ENCODE measurements around the gene FRAS1.

The FRAS1 gene

DNA sequence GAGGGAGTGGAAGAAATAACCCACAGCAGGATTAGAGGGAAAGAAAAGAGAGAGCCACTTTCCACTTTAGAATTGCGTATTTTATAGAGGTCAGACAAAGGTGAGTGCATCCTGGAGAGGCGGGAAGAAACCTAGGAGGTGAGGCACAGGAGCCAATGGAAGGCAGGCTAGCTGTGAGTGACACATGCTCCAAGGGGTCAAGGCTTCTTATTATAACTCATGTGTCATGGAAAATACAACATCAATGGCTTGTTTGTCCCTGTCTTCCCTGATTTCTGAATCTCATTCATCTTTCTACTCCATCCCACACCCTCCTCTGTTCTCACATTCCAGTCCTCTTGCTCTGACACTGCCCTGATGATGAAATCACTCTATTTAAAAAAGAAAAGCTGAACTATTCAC, 508.8 kb downstream of the FRAS1 start:
- Histone ChIP-seq H3K4me1 (ENCODE audit: control extremely low read depth in 1 of 4, control insufficient read depth in 4 of 4, insufficient read depth in 4 of 4, low read length in 3 of 4) (no peaks in the 10 kb centered on the region), H3K27ac (ENCODE audit: insufficient read depth in 1 of 2, low read depth in 1 of 2, low read length in 2 of 2, poor library complexity in 1 of 2, severe bottlenecking in 2 of 2) (no peak overlapping the region)
- CTCF ChIA-PET = no interaction called here

DNA sequence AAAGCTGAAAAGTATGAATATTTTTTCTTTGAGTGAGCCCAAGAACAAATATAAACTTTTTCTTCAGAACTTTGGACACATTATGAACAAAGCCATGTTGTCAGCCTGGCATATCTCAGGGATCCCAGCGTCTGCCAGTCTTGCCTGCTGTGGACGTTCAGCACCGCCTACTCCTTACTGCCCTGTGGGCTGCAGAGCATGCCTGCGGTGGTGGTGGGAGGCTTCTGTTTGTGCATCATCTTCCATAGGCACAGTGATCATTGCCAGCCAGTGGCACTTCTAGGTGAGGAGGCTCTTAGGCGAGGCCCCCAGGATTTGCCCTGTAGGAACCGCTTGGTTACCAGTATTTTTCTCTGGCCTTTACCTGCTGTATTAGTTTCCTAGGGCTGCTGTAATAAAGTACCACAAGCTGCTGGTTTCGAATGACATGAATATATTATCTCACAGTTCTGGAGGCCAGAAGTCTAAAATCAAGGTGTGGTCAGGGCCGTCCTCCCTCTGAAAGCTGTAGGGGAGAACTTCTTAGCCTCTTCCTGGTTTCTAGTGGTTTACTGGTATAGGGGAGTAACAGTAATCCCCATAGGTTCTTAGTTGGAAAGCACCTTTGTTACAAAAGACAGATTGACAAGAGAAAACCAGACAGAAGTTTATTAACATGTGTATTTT, 509.8 kb downstream of the FRAS1 start:
- CTCF ChIA-PET = no interaction called here
- H3K9me3 ChIP-seq (ENCODE audit: control extremely low read depth in 1 of 5, control insufficient read depth in 4 of 5, insufficient read depth in 2 of 5, low read depth in 1 of 5, low read length in 4 of 5) = no peaks in the 10 kb centered on the region
- no peaks in the 10 kb centered on the region for H3K36me3 ChIP-seq (ENCODE audit: control insufficient read depth in 4 of 4, insufficient read depth in 4 of 4, low read length in 3 of 4)
- no peak for DNase-seq
- H3K4me3 ChIP-seq (ENCODE audit: control insufficient read depth in 1 of 7, extremely low read depth in 1 of 7, insufficient read depth in 4 of 7, low read depth in 2 of 7, low read length in 6 of 7) = no peak overlapping the region
- POLR2A ChIA-PET = no interaction called here
- WGBS (ENCODE audit: insufficient coverage) = 98% methylated on average over 7 of the region's 8 CpGs
- H3K27ac ChIP-seq (ENCODE audit: insufficient read depth in 1 of 2, low read depth in 1 of 2, low read length in 2 of 2, poor library complexity in 1 of 2, severe bottlenecking in 2 of 2) = no peak overlapping the region
- no peaks in the 10 kb centered on the region for H3K4me1 ChIP-seq (ENCODE audit: control extremely low read depth in 1 of 4, control insufficient read depth in 4 of 4, insufficient read depth in 4 of 4, low read length in 3 of 4)
- no peaks in the 10 kb centered on the region for H3K27me3 ChIP-seq (replicated peaks in 2 of 5; ENCODE audit: control insufficient read depth in 4 of 5, insufficient read depth in 5 of 5, low read length in 4 of 5)

More for the DNA sequence above, 508.8 kb downstream of the FRAS1 start:
- POLR2A ChIA-PET = no interaction called here
- H3K9me3 ChIP-seq (ENCODE audit: control extremely low read depth in 1 of 5, control insufficient read depth in 4 of 5, insufficient read depth in 2 of 5, low read depth in 1 of 5, low read length in 4 of 5) = no peaks in the 10 kb centered on the region
- no peak for DNase-seq
- H3K4me3 ChIP-seq (ENCODE audit: control insufficient read depth in 1 of 7, extremely low read depth in 1 of 7, insufficient read depth in 4 of 7, low read depth in 2 of 7, low read length in 6 of 7) = no peak overlapping the region
- no peaks in the 10 kb centered on the region for H3K27me3 ChIP-seq (replicated peaks in 2 of 5; ENCODE audit: control insufficient read depth in 4 of 5, insufficient read depth in 5 of 5, low read length in 4 of 5)
- H3K36me3 ChIP-seq (ENCODE audit: control insufficient read depth in 4 of 4, insufficient read depth in 4 of 4, low read length in 3 of 4) = no peaks in the 10 kb centered on the region
- WGBS (ENCODE audit: insufficient coverage) = 100% methylated on average over 1 of the region's 2 CpGs

DNA sequence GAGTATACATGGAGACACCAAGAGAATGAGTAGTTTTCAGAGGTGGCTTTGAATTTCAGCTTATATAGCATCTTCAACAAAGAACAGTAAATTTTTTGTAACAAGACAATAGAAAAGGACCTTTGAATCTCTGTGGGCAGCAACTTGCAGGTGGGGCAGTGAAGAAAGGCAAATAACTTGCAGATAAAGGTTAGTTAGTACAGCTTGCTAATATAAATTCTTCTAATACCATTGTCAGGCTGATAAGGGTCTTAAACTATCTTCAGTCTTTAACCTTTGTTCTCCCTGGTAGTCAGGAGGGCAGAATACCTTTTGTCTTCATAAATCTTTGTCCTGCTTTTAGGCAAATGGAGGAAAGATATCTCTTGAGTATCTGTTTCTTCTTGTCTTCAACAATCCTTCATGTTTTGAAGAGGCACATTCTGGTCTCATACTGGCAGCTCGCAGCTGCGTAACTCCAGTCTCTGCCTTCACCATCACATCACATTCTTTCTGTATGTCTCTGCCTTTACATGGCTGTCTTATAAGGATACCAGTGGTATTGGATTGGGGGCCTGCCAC, 510.5 kb downstream of the FRAS1 start:
- no peaks in the 10 kb centered on the region for H3K36me3 ChIP-seq (ENCODE audit: control insufficient read depth in 4 of 4, insufficient read depth in 4 of 4, low read length in 3 of 4)
- POLR2A ChIA-PET = no interaction called here
- CTCF ChIA-PET = no interaction called here
- H3K4me3 ChIP-seq (ENCODE audit: control insufficient read depth in 1 of 7, extremely low read depth in 1 of 7, insufficient read depth in 4 of 7, low read depth in 2 of 7, low read length in 6 of 7) = no peak overlapping the region
- no peak overlapping the region for H3K27ac ChIP-seq (ENCODE audit: insufficient read depth in 1 of 2, low read depth in 1 of 2, low read length in 2 of 2, poor library complexity in 1 of 2, severe bottlenecking in 2 of 2)
- 100% methylated on average over 1 of the region's 2 CpGs for WGBS (ENCODE audit: insufficient coverage)
- no peaks in the 10 kb centered on the region for H3K27me3 ChIP-seq (replicated peaks in 2 of 5; ENCODE audit: control insufficient read depth in 4 of 5, insufficient read depth in 5 of 5, low read length in 4 of 5)
- H3K4me1 ChIP-seq (ENCODE audit: control extremely low read depth in 1 of 4, control insufficient read depth in 4 of 4, insufficient read depth in 4 of 4, low read length in 3 of 4) = no peaks in the 10 kb centered on the region
- DNase-seq = no peak
- no peaks in the 10 kb centered on the region for H3K9me3 ChIP-seq (ENCODE audit: control extremely low read depth in 1 of 5, control insufficient read depth in 4 of 5, insufficient read depth in 2 of 5, low read depth in 1 of 5, low read length in 4 of 5)

DNA sequence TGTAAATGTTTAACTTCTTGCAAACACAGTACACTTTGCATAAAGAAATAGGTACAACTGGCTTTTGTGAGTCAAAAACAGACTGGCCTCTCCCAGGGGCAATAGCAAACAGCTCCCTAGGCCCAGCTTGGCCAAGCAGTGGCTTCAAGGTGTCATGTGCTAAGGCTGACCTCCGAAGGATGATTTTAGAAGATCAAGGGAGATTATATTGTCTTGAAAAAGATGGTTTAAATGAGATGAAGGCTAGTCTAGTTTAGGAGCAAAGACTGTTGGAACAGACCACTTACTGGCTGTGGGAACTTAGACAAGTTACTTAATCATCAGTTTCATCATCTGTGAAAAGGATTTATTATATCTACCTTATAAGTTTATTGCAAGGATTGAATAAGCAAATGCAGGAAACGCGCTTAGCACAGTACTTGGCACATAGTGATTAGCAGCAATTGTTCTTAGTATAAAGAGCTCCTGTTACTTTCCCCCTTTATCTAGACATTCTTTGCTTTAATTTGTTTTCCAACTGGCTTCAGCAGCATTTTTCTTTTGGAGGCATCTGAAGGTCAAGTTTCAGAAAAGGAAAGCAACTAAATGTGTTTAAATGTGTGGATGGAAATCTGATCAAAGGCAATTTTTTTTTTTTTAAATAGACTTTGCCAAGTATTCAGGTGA, 511.6 kb downstream of the FRAS1 start:
- ChIA-PET CTCF (no interaction called here), POLR2A (no interaction called here)

DNA sequence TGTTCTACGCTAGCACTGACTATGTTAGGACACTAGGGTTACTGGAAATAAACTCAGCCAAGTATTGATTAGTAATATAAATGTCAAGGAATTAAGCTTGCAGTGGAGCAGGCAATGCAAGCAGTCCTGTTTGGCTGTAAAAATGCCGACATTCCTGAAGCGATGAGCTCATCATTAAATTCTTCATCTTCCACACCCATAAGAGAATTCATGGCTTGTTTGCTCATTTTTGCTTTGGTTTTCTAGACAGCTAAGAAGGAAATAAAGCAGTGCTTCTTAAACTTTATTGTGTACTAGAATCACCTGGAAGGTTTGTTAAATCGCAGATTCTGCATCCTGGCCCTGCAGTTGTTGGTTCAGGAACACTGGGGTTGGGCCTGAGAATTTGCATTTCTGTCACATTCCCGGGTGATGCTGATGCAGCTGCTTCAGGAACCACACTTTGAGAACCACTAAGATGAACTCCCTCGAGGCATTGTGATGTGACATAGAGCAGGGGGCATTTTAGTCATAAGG, 512.2 kb downstream of the FRAS1 start:
- POLR2A ChIA-PET = interaction anchor here (0.6 kb wide), 1 partner anchor 114 kb away, joined by 3 read pairs; no protein-coding TSS in a partner anchor
- H3K27ac ChIP-seq (ENCODE audit: insufficient read depth in 1 of 2, low read depth in 1 of 2, low read length in 2 of 2, poor library complexity in 1 of 2, severe bottlenecking in 2 of 2) = no peak overlapping the region
- CTCF ChIA-PET = no interaction called here

More for the DNA sequence above, 511.6 kb downstream of the FRAS1 start:
- no peak overlapping the region for H3K27ac ChIP-seq (ENCODE audit: insufficient read depth in 1 of 2, low read depth in 1 of 2, low read length in 2 of 2, poor library complexity in 1 of 2, severe bottlenecking in 2 of 2)
- WGBS (ENCODE audit: insufficient coverage) = 100% methylated on average over 1 of the region's 3 CpGs
- no peak overlapping the region for H3K4me3 ChIP-seq (ENCODE audit: control insufficient read depth in 1 of 7, extremely low read depth in 1 of 7, insufficient read depth in 4 of 7, low read depth in 2 of 7, low read length in 6 of 7)
- DNase-seq = no peak
- H3K4me1 ChIP-seq (ENCODE audit: control extremely low read depth in 1 of 4, control insufficient read depth in 4 of 4, insufficient read depth in 4 of 4, low read length in 3 of 4) = no peaks in the 10 kb centered on the region
- H3K9me3 ChIP-seq (ENCODE audit: control extremely low read depth in 1 of 5, control insufficient read depth in 4 of 5, insufficient read depth in 2 of 5, low read depth in 1 of 5, low read length in 4 of 5) = no peaks in the 10 kb centered on the region
- H3K27me3 ChIP-seq (replicated peaks in 2 of 5; ENCODE audit: control insufficient read depth in 4 of 5, insufficient read depth in 5 of 5, low read length in 4 of 5) = no peaks in the 10 kb centered on the region
- H3K36me3 ChIP-seq (ENCODE audit: control insufficient read depth in 4 of 4, insufficient read depth in 4 of 4, low read length in 3 of 4) = no peaks in the 10 kb centered on the region

DNA sequence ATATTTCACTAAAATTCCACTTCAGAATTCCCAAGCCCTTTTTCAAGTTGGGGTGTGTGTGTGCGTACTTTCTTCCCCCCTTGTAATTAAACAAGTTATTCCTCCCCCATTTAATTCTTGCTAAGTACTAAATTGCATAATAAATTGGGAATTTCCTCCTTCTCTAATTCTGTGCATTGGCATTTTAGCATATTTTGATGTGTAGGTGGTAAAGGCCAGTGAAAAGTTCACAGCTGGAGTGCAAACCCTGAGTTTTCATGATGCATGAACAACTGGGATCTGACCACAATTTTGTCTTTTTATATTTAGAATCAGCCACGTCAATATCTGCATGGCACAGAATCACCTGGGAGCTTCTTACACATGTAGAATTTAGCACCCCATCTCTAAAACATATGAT, 513.0 kb downstream of the FRAS1 start:
- Histone ChIP-seq H3K9me3 (ENCODE audit: control extremely low read depth in 1 of 5, control insufficient read depth in 4 of 5, insufficient read depth in 2 of 5, low read depth in 1 of 5, low read length in 4 of 5) (peaks cover 0 to 2% (median 0%) of the 10 kb centered on the region in 5 experiments), H3K4me1 (ENCODE audit: control extremely low read depth in 1 of 4, control insufficient read depth in 4 of 4, insufficient read depth in 4 of 4, low read length in 3 of 4) (no peaks in the 10 kb centered on the region), H3K36me3 (ENCODE audit: control insufficient read depth in 4 of 4, insufficient read depth in 4 of 4, low read length in 3 of 4) (no peaks in the 10 kb centered on the region), H3K4me3 (ENCODE audit: control insufficient read depth in 1 of 7, extremely low read depth in 1 of 7, insufficient read depth in 4 of 7, low read depth in 2 of 7, low read length in 6 of 7) (no peak overlapping the region), H3K27ac (ENCODE audit: insufficient read depth in 1 of 2, low read depth in 1 of 2, low read length in 2 of 2, poor library complexity in 1 of 2, severe bottlenecking in 2 of 2) (no peak overlapping the region), H3K27me3 (replicated peaks in 2 of 5; ENCODE audit: control insufficient read depth in 4 of 5, insufficient read depth in 5 of 5, low read length in 4 of 5) (no peaks in the 10 kb centered on the region)
- 80% methylated on average over 1 of the region's 2 CpGs for WGBS (ENCODE audit: insufficient coverage)
- CTCF ChIA-PET = no interaction called here
- no peak for DNase-seq
- POLR2A ChIA-PET = no interaction called here

More for the DNA sequence above, 512.2 kb downstream of the FRAS1 start:
- no peaks in the 10 kb centered on the region for H3K9me3 ChIP-seq (ENCODE audit: control extremely low read depth in 1 of 5, control insufficient read depth in 4 of 5, insufficient read depth in 2 of 5, low read depth in 1 of 5, low read length in 4 of 5)
- H3K36me3 ChIP-seq (ENCODE audit: control insufficient read depth in 4 of 4, insufficient read depth in 4 of 4, low read length in 3 of 4) = no peaks in the 10 kb centered on the region
- DNase-seq = no peak
- 85% methylated on average over 3 of the region's 6 CpGs for WGBS (ENCODE audit: insufficient coverage)
- no peaks in the 10 kb centered on the region for H3K27me3 ChIP-seq (replicated peaks in 2 of 5; ENCODE audit: control insufficient read depth in 4 of 5, insufficient read depth in 5 of 5, low read length in 4 of 5)
- H3K4me1 ChIP-seq (ENCODE audit: control extremely low read depth in 1 of 4, control insufficient read depth in 4 of 4, insufficient read depth in 4 of 4, low read length in 3 of 4) = no peaks in the 10 kb centered on the region
- H3K4me3 ChIP-seq (ENCODE audit: control insufficient read depth in 1 of 7, extremely low read depth in 1 of 7, insufficient read depth in 4 of 7, low read depth in 2 of 7, low read length in 6 of 7) = no peak overlapping the region

DNA sequence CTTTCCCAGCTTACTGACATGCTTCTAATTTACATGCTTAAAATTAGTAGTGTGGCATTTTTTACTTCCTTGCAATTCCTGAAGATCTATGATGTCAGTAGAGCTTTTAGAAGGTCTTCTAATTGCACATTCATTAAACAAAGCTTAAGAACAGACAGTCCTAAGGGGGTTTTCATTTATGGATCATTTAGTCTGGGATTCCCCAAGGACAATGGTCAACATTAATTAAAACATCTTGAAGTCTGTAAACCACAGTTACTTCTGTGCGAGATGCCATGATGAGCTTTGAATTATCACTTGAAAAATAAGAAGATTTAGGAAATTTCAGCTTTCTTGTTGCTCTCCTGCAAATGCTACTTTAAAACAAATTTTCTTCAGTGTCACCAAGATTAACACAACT, 514.7 kb downstream of the FRAS1 start:
- Histone ChIP-seq H3K27ac (ENCODE audit: insufficient read depth in 1 of 2, low read depth in 1 of 2, low read length in 2 of 2, poor library complexity in 1 of 2, severe bottlenecking in 2 of 2) (no peak overlapping the region), H3K36me3 (ENCODE audit: control insufficient read depth in 4 of 4, insufficient read depth in 4 of 4, low read length in 3 of 4) (no peaks in the 10 kb centered on the region), H3K4me1 (ENCODE audit: control extremely low read depth in 1 of 4, control insufficient read depth in 4 of 4, insufficient read depth in 4 of 4, low read length in 3 of 4) (no peaks in the 10 kb centered on the region), H3K27me3 (replicated peaks in 2 of 5; ENCODE audit: control insufficient read depth in 4 of 5, insufficient read depth in 5 of 5, low read length in 4 of 5) (no peaks in the 10 kb centered on the region), H3K9me3 (ENCODE audit: control extremely low read depth in 1 of 5, control insufficient read depth in 4 of 5, insufficient read depth in 2 of 5, low read depth in 1 of 5, low read length in 4 of 5) (peaks cover 0 to 2% (median 0%) of the 10 kb centered on the region in 5 experiments), H3K4me3 (ENCODE audit: control insufficient read depth in 1 of 7, extremely low read depth in 1 of 7, insufficient read depth in 4 of 7, low read depth in 2 of 7, low read length in 6 of 7) (no peak overlapping the region)
- no peak for DNase-seq
- CTCF ChIA-PET = no interaction called here
- POLR2A ChIA-PET = no interaction called here
- no CpG with 5 or more reads among the region's 1 CpG for WGBS (ENCODE audit: insufficient coverage)
